HepG2 (cell line): ENCODE data around the gene SEPHS1. TPM values are rescaled to one million over a fixed set of nuclear protein-coding genes. Genes with fewer than 3 reads are reported as not detected.

Experiments
- ATAC-seq: fragments of 200-7000 bp; cut with Tn5 transposase; 3 replicates; pipeline ENCODE4 v1.9.1; 2020; ENCODE audit warnings: mild to moderate bottlenecking, moderate library complexity
- BruUV-seq: library from RNA; stranded (reverse); fragments of 400-500 nt; replicated peaks from 2 replicates; lab custom pipeline; 2021; lab: Mats Ljungman, UMichigan
- CTCF ChIA-PET: fragments of 300-600 bp; formaldehyde crosslinking; extraction: SDS; loops from one replicate; lab custom pipeline; 2021; ENCODE audit warnings: low total read pairs, inconsistent platforms, low intra/inter-chr PET ratio; lab: Yijun Ruan, JAX
- POLR2A ChIA-PET: fragments of 350-600 bp; sonication (Branson Sonifier 250); formaldehyde crosslinking; loops from one replicate; lab custom pipeline; 2020; ENCODE audit warnings: antibody characterized with exemption, inconsistent platforms; lab: Yijun Ruan, JAX
- DNase-seq: peaks from one replicate; pipeline ENCODE4 v3.0.0-alpha.2; 2015; ENCODE audit warnings: low spot score
- FAIRE-seq: peaks from 3 replicates; lab custom pipeline; 2011; peaks lifted over from hg19 to GRCh38; lab: Jason Lieb, UNC
- H2AFZ ChIP-seq: one replicate; pipeline ENCODE4 v1.6.1; 2011; ENCODE audit warnings: low read length, inconsistent platforms
- H3K27ac ChIP-seq: fragments of 300-600 bp; 3 replicates; pipeline ENCODE4 v1.8.0; 2011; ENCODE audit warnings: mixed run types, mild to moderate bottlenecking, mixed read lengths, low read length, inconsistent platforms; ENCODE audit not compliant: insufficient read depth; ENCODE audit errors: extremely low read length
- H3K27me3 ChIP-seq, 2 experiments: fragments of 200-600 bp in 1 of 2; 2 replicates in 1 of 2; 3 replicates in 1 of 2; pipeline versions ENCODE4 v1.6.0 to v1.8.0; 2011; ENCODE audit warnings: low read length in 2 of 2, mild to moderate bottlenecking in 2 of 2, moderate library complexity in 2 of 2, inconsistent platforms in 1 of 2; ENCODE audit not compliant: insufficient read depth in 2 of 2, control insufficient read depth in 1 of 2
- H3K36me3 ChIP-seq, 2 experiments: fragments of 200-600 bp in 1 of 2; replicated peaks in 1 of 2; 2 replicates in 1 of 2; 3 replicates in 1 of 2; pipeline versions ENCODE4 v1.5.1 to v1.8.0; 2011; ENCODE audit warnings: low read length in 2 of 2, inconsistent platforms in 1 of 2; ENCODE audit not compliant: insufficient read depth in 2 of 2, control insufficient read depth in 1 of 2
- H3K4me1 ChIP-seq: 2 replicates; pipeline ENCODE4 v1.5.1; 2012; ENCODE audit warnings: low read length, inconsistent platforms; ENCODE audit not compliant: insufficient read depth
- H3K4me2 ChIP-seq: 2 replicates; pipeline ENCODE4 v1.6.0; 2011; ENCODE audit warnings: low read depth, low read length, inconsistent platforms
- H3K4me3 ChIP-seq, 3 experiments: fragments of 200-600 bp in 1 of 3; sonication (generic), shearing (Covaris generic) in 1 of 3; replicated peaks in 1 of 3; 2 replicates each; pipeline ENCODE4 v1.5.1; 2011 to 2016; ENCODE audit warnings: low read length in 3 of 3, inconsistent platforms in 2 of 3, low read depth in 2 of 3, mild to moderate bottlenecking in 2 of 3, control low read depth in 1 of 3, mixed read lengths in 1 of 3; ENCODE audit not compliant: insufficient read depth in 1 of 3
- H3K79me2 ChIP-seq: one replicate; pipeline ENCODE4 v1.6.1; 2011; ENCODE audit warnings: low read length, inconsistent platforms; ENCODE audit not compliant: insufficient read depth
- H3K9ac ChIP-seq: 2 replicates; pipeline ENCODE4 v1.6.0; 2011; ENCODE audit warnings: mild to moderate bottlenecking, low read depth, low read length, inconsistent platforms; ENCODE audit not compliant: insufficient read depth
- H3K9me3 ChIP-seq: 2 replicates; pipeline ENCODE4 v1.5.1; 2012; ENCODE audit warnings: mild to moderate bottlenecking, low read length
- H4K20me1 ChIP-seq: 2 replicates; pipeline ENCODE4 v1.6.0; 2011; ENCODE audit warnings: inconsistent platforms, mild to moderate bottlenecking, low read length, moderate library complexity; ENCODE audit not compliant: insufficient read depth
- AKAP8 ChIP-seq: sonication (generic); formaldehyde crosslinking; IDR thresholded peaks from 2 replicates; pipeline ENCODE4 v1.5.1; 2020; ENCODE audit warnings: mild to moderate bottlenecking, missing genetic modification reagents
- MAX ChIP-seq: IDR thresholded peaks from 2 replicates; pipeline ENCODE4 v1.6.1; 2012; ENCODE audit warnings: inconsistent platforms
- RBM22 ChIP-seq: fragments of 200-400 bp; formaldehyde crosslinking; optimal IDR thresholded peaks from 2 replicates; pipeline ENCODE3; 2017; ENCODE audit warnings: mild to moderate bottlenecking, low read length, moderate library complexity
- THAP9 ChIP-seq: sonication (generic); formaldehyde crosslinking; IDR thresholded peaks from 2 replicates; pipeline ENCODE4; 2020; ENCODE audit warnings: missing genetic modification reagents, mild to moderate bottlenecking, borderline replicate concordance
- ZBTB43 ChIP-seq: sonication (generic); formaldehyde crosslinking; conservative IDR thresholded peaks from 2 replicates; pipeline ENCODE4 v1.4.0; 2020; ENCODE audit warnings: missing genetic modification reagents
- ZNF18 ChIP-seq: sonication (generic); formaldehyde crosslinking; IDR thresholded peaks from 2 replicates; pipeline ENCODE4 v1.8.0; 2022; ENCODE audit warnings: mild to moderate bottlenecking, missing genetic modification reagents; ENCODE audit not compliant: insufficient replicate concordance
- ZNF30 ChIP-seq: sonication (generic); formaldehyde crosslinking; IDR thresholded peaks from 2 replicates; pipeline ENCODE4 v1.5.0; 2020; ENCODE audit warnings: mild to moderate bottlenecking, missing genetic modification reagents
- ZNF382 ChIP-seq: sonication (generic); formaldehyde crosslinking; IDR thresholded peaks from 2 replicates; pipeline ENCODE4 v1.5.0; 2020; ENCODE audit warnings: missing genetic modification reagents, mild to moderate bottlenecking, borderline replicate concordance
- ZNF800 ChIP-seq: sonication (generic); formaldehyde crosslinking; IDR thresholded peaks from 2 replicates; pipeline ENCODE4 v1.4.0; 2020; ENCODE audit warnings: missing genetic modification reagents
- WGBS: methylation state at CpG from one replicate; pipeline ENCODE4 v1.1.6; 2017; ENCODE audit warnings: low lambda C conversion rate; 5-methylcytosine and 5-hydroxymethylcytosine counted together
- in situ Hi-C: cut with HindIII; loops from 2 replicates; pipeline ENCODE4 v1.10.0; 2017; ENCODE audit warnings: low pct_unique_long_range_greater_than_20kb; ENCODE audit not compliant: extremely low pct_ligation_motif_present
- intact Hi-C: fragments of 100-400 bp; cut with micrococcal nuclease; formaldehyde crosslinking; loops from one replicate; pipeline ENCODE4 v1.10.0; 2022; ENCODE audit not compliant: unreplicated experiment
- polyA plus RNA-seq, 8 experiments: library from polyadenylated mRNA; depleted of rRNA in 3 of 8; stranded (reverse) in 7 of 8; unstranded in 1 of 8; fragments of >200 nt; fragmentation: Illumina TruSeq in 4 of 8; extraction: Trizol in 4 of 8; gene quantifications; 2 replicates each; pipeline versions ENCODE4 v1.2.1 to v1.2.3, GENCODE V29; 2011 to 2016; ENCODE audit warnings: low read depth in 4 of 8, missing spikeins in 1 of 8, mixed read lengths in 1 of 8; ENCODE audit not compliant: insufficient read depth in 1 of 8
- total RNA-seq, 5 experiments: library from RNA; depleted of rRNA; stranded (reverse); fragments of >200 nt; fragmentation: Illumina TruSeq; extraction: Trizol; gene quantifications; 2 replicates each; pipeline ENCODE4 v1.2.3, GENCODE V29; 2016; ENCODE audit warnings: low read depth in 1 of 5

SEPHS1 gene
- total and polyA plus RNA-seq, 2 of the 13 experiments (the other 11 are each of a cell fraction or from before 2014, with no cell fraction given) = 57.8 to 61.5 TPM

GRCh38 chr10:13329565-13329964 lies 18.5 kb downstream of the SEPHS1 start:
- POLR2A ChIA-PET = no interaction called here
- Histone ChIP-seq H3K9ac (no peak overlapping the region), H4K20me1 (no peaks in the 10 kb centered on the region), H3K27me3 (no peaks in the 10 kb centered on the region), H3K27ac (no peak overlapping the region), H3K4me1 (no peaks in the 10 kb centered on the region), H2AFZ (no peak overlapping the region), H3K36me3 (peaks cover 22 to 66% of the 10 kb centered on the region in 2 experiments), H3K4me2 (no peak overlapping the region), H3K4me3 (no peak overlapping the region), H3K9me3 (no peaks in the 10 kb centered on the region), H3K79me2 (no peaks in the 10 kb centered on the region)
- intact Hi-C loops = no loop called here
- no peak for ATAC-seq
- BruUV-seq = no TSS peak
- in situ Hi-C loops = no loop called here
- WGBS = 94% methylated on average over 3 of the region's 3 CpGs
- DNase-seq = no peak
- FAIRE-seq = no peak
- CTCF ChIA-PET = no interaction called here
- TF ChIP-seq ZBTB43 (CRISPR knock-in tag) (no peak), MAX (no peak), AKAP8 (CRISPR knock-in tag) (no peak), ZNF382 (CRISPR knock-in tag) (no peak), RBM22 (no peak), ZNF18 (CRISPR knock-in tag) (no peak), ZNF800 (no peak), ZNF30 (CRISPR knock-in tag) (no peak), THAP9 (CRISPR knock-in tag) (no peak)
